GM18867 (cell line): Measurements from ENCODE around the gene ALKBH3.

Experiments
- ATAC-seq: cut with Tn5 transposase; IDR thresholded peaks from one replicate; pipeline ENCODE4 v1.9.1; 2021; ENCODE audit warnings: mild to moderate bottlenecking, moderate library complexity; ENCODE audit not compliant: unreplicated experiment

ALKBH3 gene

GRCh38 chr11:43921561-43922294, 41.1 kb downstream of the ALKBH3 start:
- no peak for ATAC-seq

GRCh38 chr11:43922295-43922648, 41.6 kb downstream of the ALKBH3 start:
- ATAC-seq = no peak

GRCh38 chr11:43922744-43923405, 42.2 kb downstream of the ALKBH3 start:
- no peak for ATAC-seq

GRCh38 chr11:43923406-43924111, 42.9 kb downstream of the ALKBH3 start:
- ATAC-seq = no peak

GRCh38 chr11:43924112-43924855, 43.7 kb downstream of the ALKBH3 start:
- no peak for ATAC-seq

- ATAC-seq = no peak
Observed at GRCh38 chr11:43925063-43925931, 44.7 kb downstream of the ALKBH3 start.

- ATAC-seq = no peak
Observed at GRCh38 chr11:43925932-43926505, 45.4 kb downstream of the ALKBH3 start.

- ATAC-seq = no peak
Observed at GRCh38 chr11:43927070-43927469, 46.4 kb downstream of the ALKBH3 start.

- no peak for ATAC-seq
Observed at GRCh38 chr11:43927925-43928707, 47.5 kb downstream of the ALKBH3 start.

- no peak for ATAC-seq
Observed at GRCh38 chr11:43928721-43929120, 48.1 kb downstream of the ALKBH3 start.

- ATAC-seq = no peak
Observed at GRCh38 chr11:43930868-43931716, 50.5 kb downstream of the ALKBH3 start.

- no peak for ATAC-seq
Observed at GRCh38 chr11:43931717-43932039, 51.0 kb downstream of the ALKBH3 start.

GRCh38 chr11:43933226-43933607, 52.6 kb downstream of the ALKBH3 start:
- ATAC-seq = no peak

- ATAC-seq = no peak
Observed at GRCh38 chr11:43933608-43934551, 53.2 kb downstream of the ALKBH3 start.

- ATAC-seq = no peak
Observed at GRCh38 chr11:43934601-43935423, 54.2 kb downstream of the ALKBH3 start.

GRCh38 chr11:43935424-43935979, 54.9 kb downstream of the ALKBH3 start:
- ATAC-seq = no peak
